ENCODE results near the gene ZBTB20. TPM values are rescaled to one million over a fixed set of nuclear protein-coding genes. Genes with fewer than 3 reads are reported as not detected.
"Not testable (repeated sequence)": the region's sequence is repeated elsewhere in the genome, so short reads cannot be mapped to it uniquely, and the experiment has no call there.

ZBTB20 gene
- total and polyA plus RNA-seq, 3 experiments from 2014 or later = 6.3 to 25.6 (median 6.5) TPM

DNA sequence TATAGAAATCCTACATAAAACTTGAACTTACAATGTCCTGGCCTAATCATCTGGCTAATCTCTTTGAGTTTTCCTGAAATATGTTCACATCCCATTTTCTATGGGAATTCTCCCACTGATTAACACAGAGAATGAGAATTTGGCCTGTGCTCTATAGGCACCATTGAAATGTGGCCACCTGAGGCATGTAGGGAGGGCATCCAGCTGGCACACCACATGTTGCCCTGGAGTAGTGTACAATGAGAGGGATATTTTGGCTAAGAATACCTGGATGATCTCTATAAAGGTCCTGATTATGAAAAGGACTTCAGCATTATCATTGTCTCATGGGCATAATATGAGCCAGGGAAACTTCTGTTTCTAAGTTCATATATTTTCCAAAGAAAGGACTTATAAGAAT lies 324.0 kb downstream of the ZBTB20 start:
- H3K27ac ChIP-seq (ENCODE audit: low read depth, low read length) = no peak overlapping the region
- no peaks in the 10 kb centered on the region for H3K9me3 ChIP-seq (ENCODE audit: low read length)
- Mint-ChIP-seq H3K36me3 (peaks cover 0 to 4% (median 0%) of the 10 kb centered on the region in 3 donors), H3K9me3 (no peaks in the 10 kb centered on the region), H3K27me3 (no peaks in the 10 kb centered on the region), H3K27ac (peak overlapping the region in 1 of 8 donors; percentile 19), H3K4me1 (peaks cover 0 to 6% (median 0%) of the 10 kb centered on the region in 3 donors), H3K4me3 (no peak overlapping the region)
- CTCF ChIA-PET = no interaction called here
- H3K36me3 ChIP-seq (ENCODE audit: insufficient read depth, low read length) = no peaks in the 10 kb centered on the region
- no peak overlapping the region for H3K4me3 ChIP-seq (ENCODE audit: low read length)
- POLR2A ChIA-PET = no interaction called here
- H3K27me3 ChIP-seq (ENCODE audit: insufficient read depth, low read length, poor library complexity, severe bottlenecking) = no peaks in the 10 kb centered on the region
- H3K4me1 ChIP-seq (ENCODE audit: insufficient read depth, low read length) = no peaks in the 10 kb centered on the region
- no peak for DNase-seq

DNA sequence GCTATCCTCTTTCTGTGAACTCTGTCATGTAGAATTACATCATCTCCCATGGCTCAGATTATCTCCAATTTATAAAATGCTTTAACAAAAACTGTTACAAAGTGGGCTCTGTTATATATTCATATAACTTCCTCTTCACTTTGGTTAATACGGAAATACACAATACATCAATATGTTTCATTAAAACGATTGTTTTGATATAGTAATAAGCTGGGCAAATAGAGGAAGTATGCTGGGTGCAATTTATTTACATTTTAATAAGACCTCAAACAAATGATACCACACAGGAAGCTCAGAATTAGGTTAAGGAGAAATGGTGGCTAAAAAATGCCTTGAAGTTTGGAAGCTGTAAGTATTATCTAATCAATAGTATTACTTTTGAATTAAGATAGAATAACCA lies 331.0 kb downstream of the ZBTB20 start:
- DNase-seq = no peak
- no peak overlapping the region for H3K4me3 Mint-ChIP-seq
- POLR2A ChIA-PET = no interaction called here
- H3K4me1 Mint-ChIP-seq = peaks cover 15 to 27% (median 15%) of the 10 kb centered on the region in 3 donors
- Histone ChIP-seq H3K27me3 (ENCODE audit: insufficient read depth, low read length, poor library complexity, severe bottlenecking) (no peaks in the 10 kb centered on the region), H3K4me1 (ENCODE audit: insufficient read depth, low read length) (no peaks in the 10 kb centered on the region), H3K4me3 (ENCODE audit: low read length) (no peak overlapping the region), H3K27ac (ENCODE audit: low read depth, low read length) (no peak overlapping the region), H3K9me3 (ENCODE audit: low read length) (no peaks in the 10 kb centered on the region), H3K36me3 (ENCODE audit: insufficient read depth, low read length) (no peaks in the 10 kb centered on the region)
- CTCF ChIA-PET = interaction anchor here (0.6 kb wide), 1 partner anchor 353 kb away, joined by 3 read pairs; no protein-coding TSS in a partner anchor
- no peaks in the 10 kb centered on the region for H3K9me3 Mint-ChIP-seq
- H3K27ac Mint-ChIP-seq = no peak overlapping the region
- peaks cover 4 to 8% (median 6%) of the 10 kb centered on the region in 3 donors for H3K36me3 Mint-ChIP-seq
- H3K27me3 Mint-ChIP-seq = no peaks in the 10 kb centered on the region

DNA sequence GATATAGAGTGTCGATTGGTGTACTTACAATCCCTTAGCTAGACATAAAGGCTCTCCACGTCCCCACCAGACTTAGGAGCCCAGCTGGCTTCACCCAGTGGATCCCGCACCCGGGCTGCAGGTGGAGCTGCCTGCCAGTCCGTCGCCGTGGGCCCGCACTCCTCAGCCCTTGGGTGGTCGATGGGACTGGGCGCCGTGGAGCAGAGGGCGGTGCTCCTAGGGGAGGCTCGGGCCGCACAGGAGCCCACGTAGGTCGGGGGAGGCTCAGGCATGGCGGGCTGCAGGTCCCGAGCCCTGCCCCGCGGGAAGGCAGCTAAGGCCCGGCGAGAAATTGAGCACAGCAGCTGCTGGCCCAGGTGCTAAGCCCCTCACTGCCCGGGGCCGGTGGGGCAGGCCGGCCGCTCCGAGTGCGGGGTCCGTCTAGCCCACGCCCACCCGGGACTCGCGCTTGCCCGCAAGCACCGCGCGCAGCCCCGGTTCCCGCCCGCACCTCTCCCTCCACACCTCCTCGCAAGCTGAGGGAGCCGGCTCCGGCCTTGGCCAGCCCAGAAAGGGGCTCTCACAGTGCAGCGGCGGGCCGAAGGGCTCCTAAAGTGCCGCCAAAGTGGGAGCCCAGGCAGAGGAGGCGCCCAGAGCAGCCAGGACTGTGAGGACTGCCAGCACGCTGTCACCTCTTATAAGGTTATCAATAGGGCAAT lies 334.4 kb downstream of the ZBTB20 start:
- H3K9me3 ChIP-seq (ENCODE audit: low read length); H3K27ac ChIP-seq (ENCODE audit: low read depth, low read length); H3K36me3 ChIP-seq (ENCODE audit: insufficient read depth, low read length); H3K27me3 Mint-ChIP-seq; DNase-seq; H3K4me3 Mint-ChIP-seq; H3K27ac Mint-ChIP-seq; H3K36me3 Mint-ChIP-seq; H3K4me1 ChIP-seq (ENCODE audit: insufficient read depth, low read length); CTCF ChIA-PET; H3K27me3 ChIP-seq (ENCODE audit: insufficient read depth, low read length, poor library complexity, severe bottlenecking); H3K9me3 Mint-ChIP-seq; H3K4me3 ChIP-seq (ENCODE audit: low read length); POLR2A ChIA-PET: not testable (repeated sequence)
- peaks cover 29 to 35% (median 30%) of the 10 kb centered on the region in 3 donors for H3K4me1 Mint-ChIP-seq

DNA sequence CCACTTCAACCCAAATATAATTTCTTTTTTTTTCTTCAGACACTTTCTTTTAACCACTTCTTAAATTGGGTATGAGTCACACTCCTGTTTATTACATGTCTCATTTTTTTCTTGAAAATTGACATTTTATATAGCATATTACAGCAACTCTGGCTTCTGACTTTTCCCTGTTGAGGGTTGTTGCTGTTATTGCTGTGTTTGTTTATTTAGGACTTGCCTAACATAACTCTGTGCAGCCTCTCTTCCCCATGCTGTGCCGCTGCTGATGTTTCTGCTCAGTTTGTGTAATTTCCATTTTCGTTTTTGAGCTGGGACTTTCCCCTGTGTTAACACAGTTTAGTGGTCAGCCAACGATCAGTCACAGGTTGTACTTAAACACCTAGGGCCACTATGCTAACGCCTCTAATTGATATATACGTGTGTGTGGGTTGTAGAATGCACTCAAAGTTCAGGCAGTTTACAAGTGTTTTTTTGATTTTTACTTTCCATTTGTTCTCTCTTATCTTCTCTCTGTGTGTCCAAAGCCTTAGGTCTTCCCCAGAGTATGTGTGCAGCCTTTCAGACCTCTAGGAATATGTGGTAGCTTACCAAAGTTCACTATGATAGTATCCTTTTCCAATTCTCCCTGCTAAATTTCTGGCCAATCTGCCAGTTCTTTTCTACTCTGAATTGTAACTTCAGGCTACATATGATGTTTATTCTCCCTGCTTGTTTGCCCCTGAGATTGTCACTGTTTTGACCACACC lies 337.2 kb downstream of the ZBTB20 start:
- CTCF ChIA-PET = interaction anchor here (1.2 kb wide), 1 partner anchor 20 kb away, joined by 3 read pairs; no protein-coding TSS in a partner anchor
- no peaks in the 10 kb centered on the region for H3K9me3 ChIP-seq (ENCODE audit: low read length)
- H3K4me3 ChIP-seq (ENCODE audit: low read length) = no peak overlapping the region
- no peaks in the 10 kb centered on the region for H3K9me3 Mint-ChIP-seq
- no peaks in the 10 kb centered on the region for H3K36me3 ChIP-seq (ENCODE audit: insufficient read depth, low read length)
- no peaks in the 10 kb centered on the region for H3K27me3 ChIP-seq (ENCODE audit: insufficient read depth, low read length, poor library complexity, severe bottlenecking)
- H3K4me1 ChIP-seq (ENCODE audit: insufficient read depth, low read length) = peaks cover 5% of the 10 kb centered on the region
- DNase-seq = peak in 2 of 5 donors; percentile 1 to 38
- no peaks in the 10 kb centered on the region for H3K27me3 Mint-ChIP-seq
- H3K27ac Mint-ChIP-seq = peak overlapping the region in 6 of 8 donors; percentile 13 to 72 (median 52)
- POLR2A ChIA-PET = no interaction called here
- peaks cover 7 to 11% (median 9%) of the 10 kb centered on the region in 3 donors for H3K36me3 Mint-ChIP-seq
- peak overlapping the region in 6 of 7 donors; percentile 3 to 54 (median 16) for H3K4me3 Mint-ChIP-seq
- no peak overlapping the region for H3K27ac ChIP-seq (ENCODE audit: low read depth, low read length)
- H3K4me1 Mint-ChIP-seq = peaks cover 19 to 21% (median 20%) of the 10 kb centered on the region in 3 donors

DNA sequence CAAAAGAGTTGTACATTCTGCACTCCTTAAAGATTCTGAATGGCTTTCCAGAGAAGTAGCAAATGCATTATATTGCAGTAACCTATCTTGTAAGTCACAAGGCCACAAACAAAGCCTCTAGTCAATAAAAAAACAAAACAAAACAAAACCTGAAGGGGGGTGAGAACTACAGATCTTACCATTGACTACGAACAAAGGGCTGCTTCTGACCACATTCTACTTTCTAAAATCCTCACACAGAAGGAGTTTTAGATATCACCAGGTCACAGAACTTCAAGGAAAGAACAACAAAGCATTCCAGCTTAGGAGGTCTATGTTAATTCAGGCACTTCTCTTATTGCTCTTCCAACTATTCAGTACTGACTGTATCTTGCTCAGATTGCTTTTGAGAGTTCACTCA lies 343.0 kb downstream of the ZBTB20 start:
- DNase-seq = no peak
- Mint-ChIP-seq H3K4me3 (no peak overlapping the region), H3K27me3 (no peaks in the 10 kb centered on the region), H3K36me3 (peaks cover 8 to 16% (median 16%) of the 10 kb centered on the region in 3 donors), H3K4me1 (peaks cover 13 to 30% (median 22%) of the 10 kb centered on the region in 3 donors), H3K27ac (peak overlapping the region in 1 of 8 donors; percentile 83), H3K9me3 (no peaks in the 10 kb centered on the region)
- Histone ChIP-seq H3K36me3 (ENCODE audit: insufficient read depth, low read length) (no peaks in the 10 kb centered on the region), H3K4me1 (ENCODE audit: insufficient read depth, low read length) (no peaks in the 10 kb centered on the region), H3K27ac (ENCODE audit: low read depth, low read length) (no peak overlapping the region), H3K27me3 (ENCODE audit: insufficient read depth, low read length, poor library complexity, severe bottlenecking) (no peaks in the 10 kb centered on the region), H3K9me3 (ENCODE audit: low read length) (no peaks in the 10 kb centered on the region), H3K4me3 (ENCODE audit: low read length) (no peak overlapping the region)
- ChIA-PET POLR2A (no interaction called here), CTCF (no interaction called here)

DNA sequence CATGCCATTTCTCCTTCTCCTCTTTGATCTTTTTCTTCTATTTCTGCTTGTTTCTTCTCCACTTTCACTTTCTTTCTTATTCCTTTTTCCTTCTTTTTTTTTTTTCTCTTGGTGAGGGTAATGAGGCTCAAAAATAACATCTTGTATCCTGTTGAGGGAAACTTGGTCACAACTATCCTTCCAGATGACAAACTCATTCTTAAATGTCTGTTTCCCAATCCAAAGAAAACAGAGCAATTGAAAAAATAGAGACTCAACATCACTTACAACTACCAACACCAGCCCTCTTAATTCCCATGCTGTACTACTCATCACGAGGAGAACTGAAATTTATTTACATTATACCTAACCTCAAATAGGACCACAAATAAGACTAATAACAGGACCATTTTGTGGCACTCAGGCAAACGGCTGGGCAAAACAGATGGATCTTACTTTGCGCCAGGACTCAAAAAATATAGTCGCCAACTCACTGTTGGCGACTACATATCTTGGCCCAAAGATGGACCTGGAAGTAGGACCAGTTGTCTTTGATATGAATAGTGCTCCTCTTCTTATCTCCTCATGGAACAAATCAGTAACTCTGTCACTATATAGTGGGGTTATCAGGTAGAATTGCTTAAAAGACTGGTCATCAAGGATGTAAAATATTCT lies 343.9 kb downstream of the ZBTB20 start:
- CTCF ChIA-PET = no interaction called here
- Histone ChIP-seq H3K4me1 (ENCODE audit: insufficient read depth, low read length) (no peaks in the 10 kb centered on the region), H3K27me3 (ENCODE audit: insufficient read depth, low read length, poor library complexity, severe bottlenecking) (no peaks in the 10 kb centered on the region), H3K4me3 (ENCODE audit: low read length) (no peak overlapping the region), H3K9me3 (ENCODE audit: low read length) (no peaks in the 10 kb centered on the region), H3K36me3 (ENCODE audit: insufficient read depth, low read length) (no peaks in the 10 kb centered on the region), H3K27ac (ENCODE audit: low read depth, low read length) (no peak overlapping the region)
- Mint-ChIP-seq H3K36me3 (peaks cover 8 to 21% (median 14%) of the 10 kb centered on the region in 3 donors), H3K4me1 (peaks cover 13 to 32% (median 22%) of the 10 kb centered on the region in 3 donors), H3K27me3 (no peaks in the 10 kb centered on the region), H3K9me3 (no peaks in the 10 kb centered on the region), H3K27ac (peak overlapping the region in 2 of 8 donors; percentile 1 to 64), H3K4me3 (no peak overlapping the region)
- DNase-seq = no peak
- POLR2A ChIA-PET = no interaction called here

GRCh38 chr3:114800272-114801031 lies 346.6 kb downstream of the ZBTB20 start:
- Histone ChIP-seq H3K4me1 (ENCODE audit: insufficient read depth, low read length) (no peaks in the 10 kb centered on the region), H3K9me3 (ENCODE audit: low read length) (no peaks in the 10 kb centered on the region), H3K27ac (ENCODE audit: low read depth, low read length) (no peak overlapping the region), H3K27me3 (ENCODE audit: insufficient read depth, low read length, poor library complexity, severe bottlenecking) (no peaks in the 10 kb centered on the region), H3K36me3 (ENCODE audit: insufficient read depth, low read length) (no peaks in the 10 kb centered on the region), H3K4me3 (ENCODE audit: low read length) (no peak overlapping the region)
- Mint-ChIP-seq H3K27me3 (no peaks in the 10 kb centered on the region), H3K4me1 (peaks cover 17 to 36% (median 22%) of the 10 kb centered on the region in 3 donors), H3K36me3 (peaks cover 6 to 24% (median 18%) of the 10 kb centered on the region in 3 donors), H3K9me3 (no peaks in the 10 kb centered on the region), H3K4me3 (no peak overlapping the region), H3K27ac (no peak overlapping the region)
- DNase-seq = no peak
- ChIA-PET POLR2A (interaction anchor here (0.6 kb wide), 1 partner anchor 393 kb away, joined by 4 read pairs; no protein-coding TSS in a partner anchor), CTCF (no interaction called here)
